ENCODE data around the gene DEFB121. TPM values are rescaled to one million over a fixed set of nuclear protein-coding genes. Genes with fewer than 3 reads are reported as not detected.

The DEFB121 gene
- total and polyA plus RNA-seq, 2 of the 8 experiments (the other 6 are each of a cell fraction or from before 2014, with no cell fraction given), result not detected

GRCh38 chr20:31418307-31418706, 12.3 kb upstream of the DEFB121 start:
- Histone ChIP-seq H3K56ac (replicated peaks; ENCODE audit: insufficient read length, low read depth, low read length) (no peak overlapping the region), H3K9me3 (ENCODE audit: insufficient read depth in 2 of 2, low read depth in 1 of 2, low read length in 1 of 2) (peaks cover 54 to 71% of the 10 kb centered on the region in 2 experiments), H3K4me1 (replicated peaks in 1 of 4; ENCODE audit: control insufficient read depth in 3 of 4, insufficient read depth in 4 of 4, low read length in 3 of 4) (no peaks in the 10 kb centered on the region), H3K23ac (ENCODE audit: insufficient read length) (no peak overlapping the region), H3K79me2 (ENCODE audit: control insufficient read depth in 1 of 2, insufficient read depth in 2 of 2, low read length in 2 of 2) (no peaks in the 10 kb centered on the region), H4K5ac (ENCODE audit: insufficient read length, low read depth, low read length) (no peak overlapping the region), H2BK20ac (ENCODE audit: low read length) (no peak overlapping the region), H3K79me1 (ENCODE audit: low read depth, low read length) (no peaks in the 10 kb centered on the region), H2BK5ac (ENCODE audit: low read depth, low read length) (no peak overlapping the region), H3K18ac (ENCODE audit: extremely low read depth, low read length) (no peak overlapping the region), H3K23me2 (ENCODE audit: low read depth, low read length) (no peaks in the 10 kb centered on the region), H3K14ac (ENCODE audit: insufficient read length) (no peak overlapping the region), H4K20me1 (replicated peaks in 1 of 2; ENCODE audit: control insufficient read depth in 1 of 2, insufficient read depth in 2 of 2, low read length in 2 of 2) (no peaks in the 10 kb centered on the region), H3K9ac (replicated peaks in 1 of 4; ENCODE audit: extremely low read depth in 1 of 4, low read depth in 3 of 4, low read length in 3 of 4) (no peak overlapping the region), H3K4me2 (ENCODE audit: insufficient read depth in 1 of 2, low read depth in 2 of 2, low read length in 2 of 2) (no peak overlapping the region), H4K91ac (replicated peaks; ENCODE audit: insufficient read length, low read length) (no peak overlapping the region), H3K36me3 (ENCODE audit: control insufficient read depth in 2 of 4, insufficient read depth in 4 of 4, low read length in 3 of 4) (no peaks in the 10 kb centered on the region; a peak in 1 of 8 replicates), H2AK5ac (ENCODE audit: low read depth, low read length) (no peak overlapping the region), H3K4ac (replicated peaks; ENCODE audit: insufficient read length, low read depth, low read length) (no peak overlapping the region), H3K27me3 (replicated peaks in 1 of 4; ENCODE audit: control insufficient read depth in 3 of 4, extremely low read depth in 1 of 4, insufficient read depth in 3 of 4, low read length in 3 of 4) (no peaks in the 10 kb centered on the region), H2BK120ac (replicated peaks; ENCODE audit: low read depth, low read length) (no peak overlapping the region), H4K8ac (ENCODE audit: extremely low read depth, insufficient read depth, low read length) (no peak overlapping the region), H2AFZ (ENCODE audit: low read length) (no peak overlapping the region), H3K27ac (ENCODE audit: low read depth, low read length) (no peak overlapping the region), H2BK15ac (ENCODE audit: low read length) (no peak overlapping the region), H2BK12ac (ENCODE audit: low read depth, low read length) (no peak overlapping the region), H3K4me3 (ENCODE audit: extremely low read depth in 1 of 4, insufficient read depth in 2 of 4, low read depth in 3 of 4, low read length in 4 of 4) (no peak overlapping the region)
- ChIA-PET CTCF (ENCODE audit: partially characterized antibody) (no interaction called here), POLR2A (ENCODE audit: partially characterized antibody) (no interaction called here)
- no peak for DNase-seq (ENCODE audit: low read depth in 1 of 2, low spot score in 2 of 2)
- 73% methylated on average over 7 of the region's 7 CpGs; no CpG with 5 or more reads in 1 of the 2 experiments for WGBS, 2 experiments (ENCODE audit: extremely low coverage in 1 of 2, insufficient coverage in 1 of 2, insufficient read length in 1 of 2, insufficient replicate concordance in 2 of 2, low coverage in 1 of 2, low lambda C conversion rate in 2 of 2, missing lambda C conversion rate in 1 of 2)
- FAIRE-seq, result no peak
- TF ChIP-seq POLR2A (IDR thresholded peaks at IDR 0.05; ENCODE audit: control extremely low read depth in 1 of 2, low read depth in 2 of 2, low read length in 2 of 2) (no peak), KDM4A (IDR thresholded peaks at IDR 0.05; ENCODE audit: low read depth, low read length, severe bottlenecking) (no peak), PHF8 (conservative IDR thresholded peaks at IDR 0.05; ENCODE audit: low read depth, low read length) (no peak), CHD2 (IDR thresholded peaks at IDR 0.05; ENCODE audit: low read length) (no peak), SRF (IDR thresholded peaks at IDR 0.05; ENCODE audit: low read depth, low read length) (no peak), BACH1 (IDR thresholded peaks at IDR 0.05; ENCODE audit: low read length) (no peak), ASH2L (IDR thresholded peaks at IDR 0.05; ENCODE audit: low read length) (no peak)
